ENCODE data around the gene GEMIN4. TPM values are rescaled to one million over a fixed set of nuclear protein-coding genes. Genes with fewer than 3 reads are reported as not detected.
"Not testable (repeated sequence)": the region's sequence is repeated elsewhere in the genome, so short reads cannot be mapped to it uniquely, and the experiment has no call there.

The GEMIN4 gene
- total RNA-seq, 1 donor from 2014 or later = 12.6 TPM

GRCh38 chr17:750431-751037, 1.5 kb downstream of the GEMIN4 start:
- Mint-ChIP-seq H3K4me1 (ENCODE audit: low read depth) (peaks cover 25% of the 10 kb centered on the region), H3K4me3 (ENCODE audit: unreplicated experiment) (peak overlapping the region; percentile 94), H3K36me3 (ENCODE audit: low read depth) (peaks cover 5% of the 10 kb centered on the region), H3K27ac (ENCODE audit: unreplicated experiment) (no peak overlapping the region), H3K9me3 (ENCODE audit: low read depth) (no peaks in the 10 kb centered on the region), H3K27me3 (ENCODE audit: low read depth) (no peaks in the 10 kb centered on the region)
- DNase-seq (ENCODE audit: low spot score) = no peak
- no peak for TF ChIP-seq CTCF (IDR thresholded peaks at IDR 0.05)

- H3K9me3 Mint-ChIP-seq (ENCODE audit: low read depth); H3K4me3 Mint-ChIP-seq (ENCODE audit: unreplicated experiment); DNase-seq (ENCODE audit: low spot score); H3K27me3 Mint-ChIP-seq (ENCODE audit: low read depth); H3K36me3 Mint-ChIP-seq (ENCODE audit: low read depth); H3K27ac Mint-ChIP-seq (ENCODE audit: unreplicated experiment): not testable (repeated sequence)
- peaks cover 25% of the 10 kb centered on the region for H3K4me1 Mint-ChIP-seq (ENCODE audit: low read depth)
These were observed 2.7 kb downstream of the GEMIN4 start for GRCh38 chr17:749359-749758.

- not testable (repeated sequence) for H3K27ac Mint-ChIP-seq (ENCODE audit: unreplicated experiment)
These were observed 3.5 kb downstream of the GEMIN4 start for GRCh38 chr17:748604-749003.

DNA sequence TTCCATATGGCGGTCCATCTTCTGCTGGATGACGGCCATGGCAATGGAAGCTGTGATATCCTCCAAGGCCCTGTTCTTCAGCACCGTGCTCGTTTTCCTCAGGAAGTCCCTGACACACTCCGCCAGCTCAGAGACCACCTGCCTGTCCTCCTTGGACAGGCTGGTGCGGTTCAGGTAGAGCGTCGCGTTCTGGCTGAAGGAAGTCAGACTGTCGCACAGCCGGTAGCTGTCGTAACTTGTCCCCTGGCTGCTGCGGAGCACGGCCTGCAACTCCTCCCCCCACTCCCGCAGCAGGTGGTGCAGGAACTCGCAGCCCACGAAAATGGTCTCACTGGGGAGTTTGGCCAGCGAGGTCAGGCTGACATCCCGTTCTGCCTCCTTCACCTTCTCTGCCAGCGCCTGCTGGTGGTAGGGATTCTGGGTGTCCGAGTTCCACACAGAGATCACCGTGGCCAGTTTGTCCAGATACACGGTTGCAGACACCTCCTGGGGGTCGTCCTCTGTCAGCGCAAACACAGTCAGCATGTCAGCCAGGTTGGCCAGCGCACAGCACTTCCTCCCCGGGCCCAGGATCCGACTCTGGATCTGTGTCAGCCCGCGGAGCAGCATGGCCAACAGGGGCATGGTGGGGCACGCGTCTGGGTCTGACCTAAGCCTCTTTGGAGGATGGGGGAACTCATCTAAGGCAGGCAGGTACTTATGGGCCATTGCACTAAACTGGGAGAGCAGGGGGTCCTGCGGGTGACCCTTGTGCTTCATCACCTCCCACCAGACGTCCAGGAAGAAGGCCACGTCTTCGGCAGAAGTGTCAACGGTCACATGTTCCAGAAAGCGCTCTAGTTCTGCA, 5.1 kb downstream of the GEMIN4 start:
- Mint-ChIP-seq H3K4me3 (ENCODE audit: unreplicated experiment) (no peak overlapping the region), H3K9me3 (ENCODE audit: low read depth) (no peaks in the 10 kb centered on the region), H3K27ac (ENCODE audit: unreplicated experiment) (no peak overlapping the region), H3K4me1 (ENCODE audit: low read depth) (peaks cover 20% of the 10 kb centered on the region), H3K36me3 (ENCODE audit: low read depth) (peaks cover 14% of the 10 kb centered on the region), H3K27me3 (ENCODE audit: low read depth) (no peaks in the 10 kb centered on the region)
- no peak for DNase-seq (ENCODE audit: low spot score)
- no peak for TF ChIP-seq CTCF (IDR thresholded peaks at IDR 0.05)

More at GRCh38 chr17:748604-749003, 3.5 kb downstream of the GEMIN4 start:
- not testable (repeated sequence) for H3K9me3 Mint-ChIP-seq (ENCODE audit: low read depth); H3K4me3 Mint-ChIP-seq (ENCODE audit: unreplicated experiment); H3K27me3 Mint-ChIP-seq (ENCODE audit: low read depth); H3K36me3 Mint-ChIP-seq (ENCODE audit: low read depth); DNase-seq (ENCODE audit: low spot score)
- peaks cover 25% of the 10 kb centered on the region for H3K4me1 Mint-ChIP-seq (ENCODE audit: low read depth)

- Mint-ChIP-seq H3K4me1 (ENCODE audit: low read depth) (peaks cover 15% of the 10 kb centered on the region), H3K27ac (ENCODE audit: unreplicated experiment) (no peak overlapping the region), H3K27me3 (ENCODE audit: low read depth) (no peaks in the 10 kb centered on the region), H3K36me3 (ENCODE audit: low read depth) (peaks cover 16% of the 10 kb centered on the region), H3K9me3 (ENCODE audit: low read depth) (no peaks in the 10 kb centered on the region), H3K4me3 (ENCODE audit: unreplicated experiment) (no peak overlapping the region)
- no peak for DNase-seq (ENCODE audit: low spot score)
- TF ChIP-seq CTCF (IDR thresholded peaks at IDR 0.05) = no peak
These were observed 5.9 kb downstream of the GEMIN4 start for GRCh38 chr17:746181-746580.

GRCh38 chr17:745406-745805, 6.7 kb downstream of the GEMIN4 start:
- no peak for TF ChIP-seq CTCF (IDR thresholded peaks at IDR 0.05)
- Mint-ChIP-seq H3K9me3 (ENCODE audit: low read depth) (no peaks in the 10 kb centered on the region), H3K36me3 (ENCODE audit: low read depth) (peaks cover 18% of the 10 kb centered on the region), H3K27me3 (ENCODE audit: low read depth) (no peaks in the 10 kb centered on the region), H3K4me1 (ENCODE audit: low read depth) (peaks cover 7% of the 10 kb centered on the region), H3K4me3 (ENCODE audit: unreplicated experiment) (no peak overlapping the region), H3K27ac (ENCODE audit: unreplicated experiment) (no peak overlapping the region)
- no peak for DNase-seq (ENCODE audit: low spot score)
